Measurements from ENCODE around the gene AVL9.

- TF ChIP-seq CTCF (IDR thresholded peaks at IDR 0.05) (no peak), POLR2A (IDR thresholded peaks at IDR 0.05) (no peak)
Observed at GRCh38 chr7:32524631-32525030, 29.3 kb downstream of the AVL9 start.

Data from vagina (tissue), 2 donors.